ENCODE data around the gene XPC. TPM values are rescaled to one million over a fixed set of nuclear protein-coding genes. Genes with fewer than 3 reads are reported as not detected.

Gene XPC
- total and polyA plus RNA-seq, 12 donors = 7.3 to 15.8 (median 9.8) TPM

GRCh38 chr3:14224895-14225294 lies 46.5 kb upstream of the XPC start:
- Histone ChIP-seq H3K36me3 (no peaks in the 10 kb centered on the region), H3K4me1 (peaks cover 0 to 16% (median 0%) of the 10 kb centered on the region in 9 donors), H3K4me3 (no peak overlapping the region), H3K27ac (no peak overlapping the region), H3K27me3 (peaks cover 0 to 17% (median 4%) of the 10 kb centered on the region in 7 donors), H3K9me3 (peaks cover 0 to 27% (median 15%) of the 10 kb centered on the region in 11 donors)
- 73 to 75% methylated on average over 6 of the region's 6 CpGs for WGBS, 2 donors
- TF ChIP-seq, protein P1, sequence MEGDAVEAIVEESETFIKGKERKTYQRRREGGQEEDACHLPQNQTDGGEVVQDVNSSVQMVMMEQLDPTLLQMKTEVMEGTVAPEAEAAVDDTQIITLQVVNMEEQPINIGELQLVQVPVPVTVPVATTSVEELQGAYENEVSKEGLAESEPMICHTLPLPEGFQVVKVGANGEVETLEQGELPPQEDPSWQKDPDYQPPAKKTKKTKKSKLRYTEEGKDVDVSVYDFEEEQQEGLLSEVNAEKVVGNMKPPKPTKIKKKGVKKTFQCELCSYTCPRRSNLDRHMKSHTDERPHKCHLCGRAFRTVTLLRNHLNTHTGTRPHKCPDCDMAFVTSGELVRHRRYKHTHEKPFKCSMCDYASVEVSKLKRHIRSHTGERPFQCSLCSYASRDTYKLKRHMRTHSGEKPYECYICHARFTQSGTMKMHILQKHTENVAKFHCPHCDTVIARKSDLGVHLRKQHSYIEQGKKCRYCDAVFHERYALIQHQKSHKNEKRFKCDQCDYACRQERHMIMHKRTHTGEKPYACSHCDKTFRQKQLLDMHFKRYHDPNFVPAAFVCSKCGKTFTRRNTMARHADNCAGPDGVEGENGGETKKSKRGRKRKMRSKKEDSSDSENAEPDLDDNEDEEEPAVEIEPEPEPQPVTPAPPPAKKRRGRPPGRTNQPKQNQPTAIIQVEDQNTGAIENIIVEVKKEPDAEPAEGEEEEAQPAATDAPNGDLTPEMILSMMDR (IDR thresholded peaks at IDR 0.05) = no peak
- intact Hi-C loops (cut with DNase I) = no loop called here
- ATAC-seq (peak in 1 of 8 donors; percentile 39), DNase-seq (no peak)

- ATAC-seq (peak in 1 of 8 donors; percentile 20), DNase-seq (no peak)
- Histone ChIP-seq H3K4me1 (peaks cover 0 to 16% (median 0%) of the 10 kb centered on the region in 9 donors), H3K36me3 (no peaks in the 10 kb centered on the region), H3K9me3 (peaks cover 0 to 33% (median 15%) of the 10 kb centered on the region in 11 donors), H3K27ac (no peak overlapping the region), H3K4me3 (no peak overlapping the region), H3K27me3 (peaks cover 0 to 17% (median 4%) of the 10 kb centered on the region in 7 donors)
- TF ChIP-seq, protein P1 (IDR thresholded peaks at IDR 0.05) = no peak
- intact Hi-C loops (cut with DNase I) = no loop called here
- 78 to 85% methylated on average over 1 of the region's 1 CpG for WGBS, 2 donors
Measured at GRCh38 chr3:14223595-14223994, 45.2 kb upstream of the XPC start.

GRCh38 chr3:14222900-14223594 lies 44.6 kb upstream of the XPC start:
- DNase-seq (no peak), ATAC-seq (peak in 1 of 8 donors; percentile 25)
- peaks cover 0 to 33% (median 15%) of the 10 kb centered on the region in 11 donors for H3K9me3 ChIP-seq
- H3K27ac ChIP-seq = no peak overlapping the region
- H3K4me3 ChIP-seq = no peak overlapping the region
- peaks cover 0 to 16% (median 0%) of the 10 kb centered on the region in 9 donors for H3K4me1 ChIP-seq
- peaks cover 0 to 17% (median 4%) of the 10 kb centered on the region in 7 donors for H3K27me3 ChIP-seq
- no peaks in the 10 kb centered on the region for H3K36me3 ChIP-seq
- WGBS, 2 donors = 65 to 73% methylated on average over 3 of the region's 3 CpGs
- TF ChIP-seq, protein P1 (IDR thresholded peaks at IDR 0.05) = no peak
- intact Hi-C loops (cut with DNase I) = no loop called here

GRCh38 chr3:14222457-14222856 lies 44.1 kb upstream of the XPC start:
- Histone ChIP-seq H3K36me3 (no peaks in the 10 kb centered on the region), H3K27me3 (peaks cover 0 to 17% (median 3%) of the 10 kb centered on the region in 7 donors), H3K9me3 (peaks cover 0 to 33% (median 15%) of the 10 kb centered on the region in 11 donors), H3K4me3 (no peak overlapping the region), H3K27ac (no peak overlapping the region), H3K4me1 (peaks cover 0 to 16% (median 0%) of the 10 kb centered on the region in 9 donors)
- no peak for DNase-seq
- intact Hi-C loops (cut with DNase I) = no loop called here
- TF ChIP-seq, protein P1 (IDR thresholded peaks at IDR 0.05) = no peak
- 44 to 54% methylated on average over 1 of the region's 1 CpG for WGBS, 2 donors
- no peak for ATAC-seq
